Sciatic nerve (tissue), 2 donors: Measurements from ENCODE around the gene TMEM266. TPM values are rescaled to one million over a fixed set of nuclear protein-coding genes. Genes with fewer than 3 reads are reported as not detected.

Source experiments
- ATAC-seq: fragments of 200-7000 bp; cut with Tn5 transposase; one replicate; pipeline ENCODE4 v1.9.1; 2020; ENCODE audit warnings: mild to moderate bottlenecking, moderate library complexity
- DNase-seq: peaks from one replicate; pipeline ENCODE4 v3.0.0-alpha.2; 2020; ENCODE audit warnings: low spot score
- intact Hi-C: fragments of 100-400 bp; cut with DNase I; formaldehyde crosslinking; loops from one replicate; pipeline ENCODE4 v1.14.2; 2022
- total RNA-seq: library from RNA; stranded (reverse); fragmentation: NEBNext Ultra II Directional; extraction: Animal tissue kit (Norgen Biotek cat#: 25700); gene quantifications from one replicate; pipeline ENCODE4 v1.2.1, GENCODE V29; 2021
- donor health status: DM: no; HTN: no; CAD: no.
- donor health status: DM: no; HTN: no; CAD: no.

The TMEM266 gene
- total RNA-seq, 1 donor from 2014 or later = 0.22 TPM

- intact Hi-C loops = no loop called here
- ATAC-seq (no peak), DNase-seq (no peak)
These were observed 56.5 kb downstream of the TMEM266 start for GRCh38 chr15:76116138-76116885.

GRCh38 chr15:76117181-76117580, 57.4 kb downstream of the TMEM266 start:
- intact Hi-C loops = no loop called here
- DNase-seq (no peak), ATAC-seq (no peak)

- intact Hi-C loops = no loop called here
- ATAC-seq = no peak
- DNase-seq = no peak
These were observed 59.0 kb downstream of the TMEM266 start for GRCh38 chr15:76118767-76119166.

GRCh38 chr15:76123031-76123430, 63.2 kb downstream of the TMEM266 start:
- intact Hi-C loops = no loop called here
- ATAC-seq (no peak), DNase-seq (no peak)

GRCh38 chr15:76127169-76127568, 67.4 kb downstream of the TMEM266 start:
- DNase-seq = no peak
- intact Hi-C loops = no loop called here
- ATAC-seq = no peak

DNA sequence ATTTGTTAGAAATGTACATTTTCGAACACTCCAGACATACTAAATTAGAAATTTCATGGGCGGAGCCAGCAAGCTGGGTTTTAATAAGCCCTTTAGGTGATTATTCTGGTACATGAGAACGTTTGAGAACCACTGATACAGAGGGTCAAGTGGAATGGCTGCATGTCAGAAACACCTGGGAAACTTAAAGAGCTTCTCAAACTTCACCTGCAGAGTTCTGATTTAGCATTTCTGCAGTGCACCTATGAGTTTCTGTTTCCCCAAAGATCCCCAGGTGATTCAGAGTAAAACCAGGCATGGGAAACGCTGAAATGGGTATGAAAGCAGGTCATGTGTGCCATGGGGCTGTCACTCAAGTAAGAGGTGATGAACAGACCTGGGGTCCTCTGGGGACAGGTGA, 68.1 kb downstream of the TMEM266 start:
- ATAC-seq (no peak), DNase-seq (no peak)
- intact Hi-C loops = no loop called here

GRCh38 chr15:76134537-76134936, 74.8 kb downstream of the TMEM266 start:
- intact Hi-C loops = no loop called here

GRCh38 chr15:76135516-76135915, 75.7 kb downstream of the TMEM266 start:
- intact Hi-C loops = no loop called here
- DNase-seq = no peak
- ATAC-seq = no peak

More at GRCh38 chr15:76134537-76134936, 74.8 kb downstream of the TMEM266 start:
- DNase-seq (no peak), ATAC-seq (no peak)

GRCh38 chr15:76138436-76138835, 78.7 kb downstream of the TMEM266 start:
- intact Hi-C loops = no loop called here
- DNase-seq = no peak
- ATAC-seq = no peak

- DNase-seq (peak; percentile 83), ATAC-seq (peak; percentile 86)
- intact Hi-C loops = loop anchor here (10.0 kb wide), 1 partner anchor 85 kb away; the partner anchor contains the start of gene TMEM266
These were observed 79.7 kb downstream of the TMEM266 start for GRCh38 chr15:76139368-76140073.

- ATAC-seq (peak; percentile 49), DNase-seq (no peak)
- intact Hi-C loops = loop anchor here (10.0 kb wide), 1 partner anchor 85 kb away; the partner anchor contains the start of gene TMEM266
These were observed 80.3 kb downstream of the TMEM266 start for GRCh38 chr15:76140074-76140464.

DNA sequence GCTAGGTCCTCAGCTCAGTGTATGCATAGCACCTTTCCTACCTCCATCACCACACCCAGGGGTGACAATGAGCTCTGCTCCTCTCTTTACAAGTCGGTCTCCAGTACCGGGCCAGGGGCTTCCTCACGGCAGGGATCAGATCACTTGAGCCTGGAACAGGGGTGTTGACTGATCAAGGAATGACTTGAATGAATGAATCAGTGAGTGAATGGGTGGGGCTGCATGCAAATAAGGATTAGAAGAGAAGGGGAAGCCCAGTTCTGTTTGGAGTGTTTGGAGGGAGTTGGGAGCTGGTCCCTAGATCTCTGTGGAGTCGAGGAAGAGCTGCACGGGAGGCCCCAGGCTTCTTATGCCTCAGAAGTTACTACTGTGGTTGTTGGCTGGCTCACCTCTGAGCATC, 87.0 kb downstream of the TMEM266 start:
- intact Hi-C loops = loop anchor here (10.0 kb wide), 1 partner anchor 92 kb away; the partner anchor contains the start of gene TMEM266
- DNase-seq (no peak), ATAC-seq (no peak)

DNA sequence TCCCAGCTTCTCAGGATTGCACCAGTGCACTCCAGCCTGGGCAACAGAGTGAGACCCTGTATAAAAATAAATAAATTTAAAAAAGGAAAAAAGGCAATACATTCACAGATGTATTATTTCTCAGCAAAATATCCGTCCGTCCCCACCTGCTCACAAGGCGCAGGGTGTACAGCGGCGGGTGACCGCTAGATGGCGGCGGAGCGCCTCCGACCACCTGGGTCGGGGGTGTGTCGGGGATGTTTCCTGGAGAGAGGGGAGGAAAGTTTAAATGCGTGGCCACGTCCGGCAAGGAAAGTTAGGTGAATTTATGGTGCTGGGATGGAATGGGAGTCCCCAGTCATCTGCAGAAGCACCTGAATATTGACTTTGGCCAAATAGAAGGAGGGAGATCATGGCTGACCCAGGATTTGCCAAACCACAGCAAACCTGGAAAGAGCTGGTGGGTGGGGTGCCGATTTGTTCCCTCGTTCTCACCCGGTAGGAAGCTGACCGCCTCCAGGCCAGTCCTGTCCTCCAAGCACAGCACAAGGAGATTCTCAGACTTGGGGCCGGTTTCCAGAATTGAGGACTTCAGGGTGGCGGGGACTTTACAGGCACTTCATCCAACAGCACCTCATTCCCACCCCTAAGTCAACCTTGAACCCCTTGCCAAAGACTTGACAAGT, 88.3 kb downstream of the TMEM266 start:
- DNase-seq (peak; percentile 74), ATAC-seq (peak; percentile 75)
- intact Hi-C loops = loop anchor here (10.0 kb wide), 1 partner anchor 93 kb away; the partner anchor contains the start of gene TMEM266

- intact Hi-C loops = loop anchor here (10.0 kb wide), 1 partner anchor 95 kb away; the partner anchor contains the start of gene TMEM266
- ATAC-seq = no peak
- no peak for DNase-seq
These were observed 89.6 kb downstream of the TMEM266 start for GRCh38 chr15:76149291-76149915.

- ATAC-seq (peak; percentile 42), DNase-seq (no peak)
- intact Hi-C loops = no loop called here
These were observed 90.7 kb downstream of the TMEM266 start for GRCh38 chr15:76150513-76150912.

DNA sequence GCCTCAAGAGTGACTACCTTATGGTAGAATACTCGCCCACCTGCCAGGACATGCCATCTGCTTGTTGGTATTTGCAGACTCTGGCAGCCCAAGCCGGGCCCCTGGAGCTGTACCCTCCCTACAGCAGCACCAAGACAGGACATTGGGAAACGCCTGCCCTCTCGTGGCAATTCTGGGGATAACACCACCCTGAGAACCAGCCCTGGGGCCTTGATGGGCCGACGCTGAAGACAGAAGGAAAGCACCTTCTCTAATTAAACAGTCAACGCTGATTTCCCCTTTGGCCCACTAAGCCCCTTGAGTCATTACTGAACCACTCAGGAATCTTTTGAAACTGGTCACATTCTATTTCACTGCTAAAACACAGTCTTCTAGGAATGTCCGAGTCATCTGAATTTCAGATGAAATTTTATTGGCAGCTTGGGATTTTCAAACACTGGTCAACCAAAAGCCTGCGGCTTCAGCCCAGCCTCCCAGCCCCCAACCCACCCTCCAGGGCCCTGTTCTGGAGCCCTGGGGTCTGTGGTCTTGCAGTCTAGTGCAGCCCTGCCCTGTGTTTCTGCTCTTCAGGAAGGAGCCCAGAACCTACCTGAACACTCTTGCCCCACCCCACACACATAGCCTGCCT, 91.3 kb downstream of the TMEM266 start:
- peak; percentile 87 for ATAC-seq
- intact Hi-C loops = no loop called here
- DNase-seq = peak; percentile 79

DNA sequence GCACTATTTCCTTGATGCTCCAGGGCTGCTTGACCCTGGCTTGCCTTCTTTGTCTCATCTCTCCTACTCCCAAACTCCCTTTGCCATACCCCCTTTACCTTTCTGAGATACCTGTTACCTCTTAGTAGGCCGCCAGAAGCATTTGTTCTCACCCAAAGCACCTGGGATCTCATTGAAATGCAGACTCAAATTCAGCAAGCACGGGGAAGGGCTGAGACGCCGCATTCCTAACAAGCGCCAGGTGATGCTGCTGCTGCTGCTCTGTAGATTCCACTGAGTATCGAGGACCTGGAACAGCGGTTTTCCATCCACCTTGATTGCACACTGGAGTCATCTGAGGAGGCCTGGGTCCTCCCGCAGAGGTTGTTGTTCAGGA, 91.8 kb downstream of the TMEM266 start:
- DNase-seq (no peak), ATAC-seq (no peak)
- intact Hi-C loops = no loop called here

- ATAC-seq (no peak), DNase-seq (no peak)
- intact Hi-C loops = no loop called here
These were observed 92.4 kb downstream of the TMEM266 start for GRCh38 chr15:76152197-76152596.
